NB4 (cell line): ENCODE results near the gene TPPP3.
A peak's percentile ranks its signal among the peaks of the same experiment; 100 is the strongest.

ENCODE experiments used
- DNase-seq: peaks from one replicate; pipeline ENCODE4 v3.0.0; 2010; ENCODE audit warnings: low read depth
- H3K4me3 ChIP-seq: one replicate; pipeline ENCODE4 v1.5.1; 2011; ENCODE audit warnings: mild to moderate bottlenecking, low read depth, low read length, moderate library complexity
- MAX ChIP-seq: IDR thresholded peaks from 2 replicates; pipeline ENCODE4 v1.6.1; 2011; ENCODE audit warnings: low read depth, low read length
- MYC ChIP-seq: IDR thresholded peaks from 2 replicates; pipeline ENCODE4 v1.6.1; 2011; ENCODE audit warnings: low read depth, low read length
- POLR2A ChIP-seq: IDR thresholded peaks from 2 replicates; pipeline ENCODE4 v1.6.1; 2011; ENCODE audit warnings: mild to moderate bottlenecking; ENCODE audit not compliant: insufficient read length; ENCODE audit errors: extremely low read depth
- TF ChIP-seq, protein P1 (sequence below): IDR thresholded peaks from one replicate; pipeline ENCODE4 v1.5.1; 2012; ENCODE audit warnings: low read depth, low read length

TPPP3 gene

GRCh38 chr16:67404740-67405226 lies 11.5 kb upstream of the TPPP3 start:
- H3K4me3 ChIP-seq = no peak overlapping the region
- DNase-seq = no peak
- TF ChIP-seq MAX (no peak), POLR2A (no peak), MYC (no peak)
- TF ChIP-seq, protein P1, sequence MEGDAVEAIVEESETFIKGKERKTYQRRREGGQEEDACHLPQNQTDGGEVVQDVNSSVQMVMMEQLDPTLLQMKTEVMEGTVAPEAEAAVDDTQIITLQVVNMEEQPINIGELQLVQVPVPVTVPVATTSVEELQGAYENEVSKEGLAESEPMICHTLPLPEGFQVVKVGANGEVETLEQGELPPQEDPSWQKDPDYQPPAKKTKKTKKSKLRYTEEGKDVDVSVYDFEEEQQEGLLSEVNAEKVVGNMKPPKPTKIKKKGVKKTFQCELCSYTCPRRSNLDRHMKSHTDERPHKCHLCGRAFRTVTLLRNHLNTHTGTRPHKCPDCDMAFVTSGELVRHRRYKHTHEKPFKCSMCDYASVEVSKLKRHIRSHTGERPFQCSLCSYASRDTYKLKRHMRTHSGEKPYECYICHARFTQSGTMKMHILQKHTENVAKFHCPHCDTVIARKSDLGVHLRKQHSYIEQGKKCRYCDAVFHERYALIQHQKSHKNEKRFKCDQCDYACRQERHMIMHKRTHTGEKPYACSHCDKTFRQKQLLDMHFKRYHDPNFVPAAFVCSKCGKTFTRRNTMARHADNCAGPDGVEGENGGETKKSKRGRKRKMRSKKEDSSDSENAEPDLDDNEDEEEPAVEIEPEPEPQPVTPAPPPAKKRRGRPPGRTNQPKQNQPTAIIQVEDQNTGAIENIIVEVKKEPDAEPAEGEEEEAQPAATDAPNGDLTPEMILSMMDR = no peak

GRCh38 chr16:67403976-67404555 lies 10.8 kb upstream of the TPPP3 start:
- no peak for TF ChIP-seq MAX
- TF ChIP-seq, protein P1 = no peak
- TF ChIP-seq POLR2A = no peak
- TF ChIP-seq MYC = no peak

GRCh38 chr16:67400901-67401300 lies 7.6 kb upstream of the TPPP3 start:
- H3K4me3 ChIP-seq = no peak overlapping the region
- TF ChIP-seq MYC = no peak
- TF ChIP-seq POLR2A = no peak
- TF ChIP-seq, protein P1 = no peak
- no peak for TF ChIP-seq MAX
- no peak for DNase-seq

More at GRCh38 chr16:67403976-67404555, 10.8 kb upstream of the TPPP3 start:
- H3K4me3 ChIP-seq = no peak overlapping the region
- DNase-seq = no peak

DNA sequence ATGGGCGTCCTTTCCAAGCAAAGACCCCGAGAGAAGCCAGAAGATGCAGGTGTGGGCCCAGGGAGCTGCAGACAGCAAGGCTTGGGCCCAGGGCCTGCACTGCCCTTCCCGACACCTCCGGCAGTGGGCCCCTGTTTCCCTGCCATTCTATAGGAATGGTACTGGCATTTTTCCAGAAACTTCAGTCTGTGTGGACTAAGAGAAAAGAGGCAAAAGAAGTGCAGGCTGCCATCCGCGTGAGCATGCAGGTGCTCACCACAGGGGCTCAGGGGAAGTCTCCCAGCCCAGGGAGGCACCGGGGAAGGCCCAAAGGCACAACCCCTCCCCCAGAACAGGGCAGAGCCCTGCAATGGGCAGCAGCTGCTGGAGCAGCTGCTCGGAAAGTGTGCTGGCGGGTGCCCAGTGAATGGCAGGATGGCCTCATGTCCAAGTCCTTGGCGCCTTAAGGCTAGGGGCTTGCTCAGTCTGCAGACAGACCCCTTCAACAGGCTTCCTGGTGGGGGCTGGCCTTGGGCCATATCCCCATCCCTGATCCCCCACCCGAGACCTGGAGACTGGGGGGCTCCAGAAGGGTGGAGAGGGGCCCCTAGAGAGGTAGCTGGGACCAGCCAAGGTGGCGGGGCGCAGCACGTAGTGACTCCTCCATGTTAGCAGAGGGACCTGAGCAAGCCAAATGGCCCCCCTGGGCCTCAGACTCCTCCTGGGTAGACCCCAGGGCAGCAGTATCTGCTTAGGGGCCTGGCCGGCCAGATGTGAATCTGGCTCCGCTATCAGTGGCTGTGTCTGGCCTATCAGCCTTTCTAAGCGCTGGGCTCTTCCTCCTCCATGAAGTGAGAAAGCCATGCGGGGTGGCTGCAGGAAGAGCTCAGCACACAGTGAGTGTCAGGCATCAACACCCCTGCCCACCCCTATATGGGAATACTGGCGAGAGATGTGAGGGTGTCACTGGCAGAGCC lies 6.7 kb upstream of the TPPP3 start:
- H3K4me3 ChIP-seq = no peak overlapping the region
- no peak for DNase-seq
- TF ChIP-seq MAX = no peak
- TF ChIP-seq POLR2A = no peak
- no peak for TF ChIP-seq MYC
- TF ChIP-seq, protein P1 = no peak

DNA sequence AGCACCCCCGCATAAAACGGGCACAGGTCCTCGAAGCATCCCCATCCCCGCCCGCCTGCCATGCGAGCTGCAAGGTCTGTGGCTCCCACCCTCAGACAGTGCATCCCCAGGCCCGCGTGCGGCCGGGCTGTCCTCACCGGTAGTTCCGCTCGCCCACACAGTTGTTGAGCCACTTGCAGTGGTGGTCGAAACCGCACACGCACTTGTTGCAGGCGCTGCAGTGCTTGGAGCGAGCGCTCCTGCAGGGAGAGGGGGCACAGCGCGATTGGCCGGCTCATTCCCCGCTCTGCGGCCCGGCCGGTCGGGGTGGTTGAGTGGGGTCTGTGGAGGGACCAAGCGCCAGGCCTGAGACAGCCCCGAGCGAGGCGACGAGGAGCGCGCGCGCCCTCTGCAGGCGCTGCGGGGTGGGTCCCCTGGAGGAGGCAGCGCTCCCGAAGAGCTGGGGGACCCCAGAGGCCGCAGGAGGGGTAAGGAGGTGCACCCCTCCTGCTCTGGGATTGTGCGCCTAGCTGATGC lies 6.0 kb upstream of the TPPP3 start:
- DNase-seq = peak; percentile 71
- TF ChIP-seq MYC = no peak
- TF ChIP-seq, protein P1 = peak; percentile 92
- H3K4me3 ChIP-seq = no peak overlapping the region
